Lower leg skin (tissue), 4 donors: Measurements from ENCODE around the gene MS4A4A. TPM values are rescaled to one million over a fixed set of nuclear protein-coding genes. Genes with fewer than 3 reads are reported as not detected.
A peak's percentile ranks its signal among the peaks of the same experiment; 100 is the strongest.
"Not testable (repeated sequence)": the region's sequence is repeated elsewhere in the genome, so short reads cannot be mapped to it uniquely, and the experiment has no call there.

Source experiments
- DNase-seq, 2 donors: peaks; one replicate each; pipeline ENCODE4 v3.0.0-alpha.2; 2019; ENCODE audit warnings: low spot score in 2 of 2
- H3K4me3 ChIP-seq: fragments of 200-600 bp; sonication (generic); 2 replicates; pipeline ENCODE4 v1.5.1; 2017; ENCODE audit warnings: mild to moderate bottlenecking, low read depth; ENCODE audit not compliant: poor library complexity, severe bottlenecking
- POLR2A ChIP-seq, 2 donors: fragments of 450-650 bp; IDR thresholded peaks; one replicate each; pipeline ENCODE4 v1.6.1; 2016 to 2017; ENCODE audit warnings: antibody characterized with exemption in 2 of 2, mild to moderate bottlenecking in 1 of 2, moderate library complexity in 1 of 2
- WGBS, 2 donors: methylation state at CpG; one replicate each; pipeline ENCODE4 v1.1.5; 2018; 5-methylcytosine and 5-hydroxymethylcytosine counted together
- intact Hi-C: fragments of 100-400 bp; cut with DNase I; formaldehyde crosslinking; loops from one replicate; pipeline ENCODE4 v1.15.0; 2023; ENCODE audit warnings: low total_unique reads
- total RNA-seq, 4 donors: library from RNA; depleted of rRNA; stranded (reverse); fragments of >200 nt; gene quantifications; one replicate each; pipeline ENCODE4 v1.1.0, GENCODE V29; 2016
- TF ChIP-seq, protein P1 (sequence below), 3 donors: fragments of 450-650 bp; IDR thresholded peaks; one replicate each; pipeline ENCODE4 v1.5.1; 2016; ENCODE audit warnings: antibody characterized with exemption in 3 of 3, mild to moderate bottlenecking in 3 of 3, moderate library complexity in 2 of 3

Gene MS4A4A
- total RNA-seq, 4 donors from 2014 or later = 3.0 to 9.5 (median 6.2) TPM

DNA sequence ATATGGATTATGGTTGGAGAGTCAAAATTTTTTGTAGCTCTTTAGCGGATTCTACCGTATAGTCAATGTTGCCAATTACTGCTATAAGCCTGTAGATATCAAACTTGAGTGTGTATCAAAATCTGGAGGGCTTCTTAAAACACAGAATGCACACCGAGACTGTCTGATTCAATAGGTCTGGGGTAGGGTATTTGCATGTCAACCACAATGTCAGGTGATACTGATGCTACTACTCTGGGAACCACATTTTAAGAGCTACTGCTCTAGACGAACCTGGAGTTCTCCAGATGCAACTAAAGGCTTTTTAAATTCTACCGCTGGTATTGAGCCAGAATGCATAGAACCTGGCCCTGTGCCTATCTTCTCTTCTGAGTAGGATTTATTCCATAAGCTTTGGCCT, 15.8 kb upstream of the MS4A4A start:
- 75 to 76% methylated on average over 5 of the region's 5 CpGs for WGBS, 2 donors
- no peak for DNase-seq
- no peak for TF ChIP-seq POLR2A (IDR thresholded peaks at IDR 0.05)
- TF ChIP-seq, protein P1, sequence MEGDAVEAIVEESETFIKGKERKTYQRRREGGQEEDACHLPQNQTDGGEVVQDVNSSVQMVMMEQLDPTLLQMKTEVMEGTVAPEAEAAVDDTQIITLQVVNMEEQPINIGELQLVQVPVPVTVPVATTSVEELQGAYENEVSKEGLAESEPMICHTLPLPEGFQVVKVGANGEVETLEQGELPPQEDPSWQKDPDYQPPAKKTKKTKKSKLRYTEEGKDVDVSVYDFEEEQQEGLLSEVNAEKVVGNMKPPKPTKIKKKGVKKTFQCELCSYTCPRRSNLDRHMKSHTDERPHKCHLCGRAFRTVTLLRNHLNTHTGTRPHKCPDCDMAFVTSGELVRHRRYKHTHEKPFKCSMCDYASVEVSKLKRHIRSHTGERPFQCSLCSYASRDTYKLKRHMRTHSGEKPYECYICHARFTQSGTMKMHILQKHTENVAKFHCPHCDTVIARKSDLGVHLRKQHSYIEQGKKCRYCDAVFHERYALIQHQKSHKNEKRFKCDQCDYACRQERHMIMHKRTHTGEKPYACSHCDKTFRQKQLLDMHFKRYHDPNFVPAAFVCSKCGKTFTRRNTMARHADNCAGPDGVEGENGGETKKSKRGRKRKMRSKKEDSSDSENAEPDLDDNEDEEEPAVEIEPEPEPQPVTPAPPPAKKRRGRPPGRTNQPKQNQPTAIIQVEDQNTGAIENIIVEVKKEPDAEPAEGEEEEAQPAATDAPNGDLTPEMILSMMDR (IDR thresholded peaks at IDR 0.05) = no peak
- H3K4me3 ChIP-seq = no peak overlapping the region
- intact Hi-C loops = no loop called here

DNA sequence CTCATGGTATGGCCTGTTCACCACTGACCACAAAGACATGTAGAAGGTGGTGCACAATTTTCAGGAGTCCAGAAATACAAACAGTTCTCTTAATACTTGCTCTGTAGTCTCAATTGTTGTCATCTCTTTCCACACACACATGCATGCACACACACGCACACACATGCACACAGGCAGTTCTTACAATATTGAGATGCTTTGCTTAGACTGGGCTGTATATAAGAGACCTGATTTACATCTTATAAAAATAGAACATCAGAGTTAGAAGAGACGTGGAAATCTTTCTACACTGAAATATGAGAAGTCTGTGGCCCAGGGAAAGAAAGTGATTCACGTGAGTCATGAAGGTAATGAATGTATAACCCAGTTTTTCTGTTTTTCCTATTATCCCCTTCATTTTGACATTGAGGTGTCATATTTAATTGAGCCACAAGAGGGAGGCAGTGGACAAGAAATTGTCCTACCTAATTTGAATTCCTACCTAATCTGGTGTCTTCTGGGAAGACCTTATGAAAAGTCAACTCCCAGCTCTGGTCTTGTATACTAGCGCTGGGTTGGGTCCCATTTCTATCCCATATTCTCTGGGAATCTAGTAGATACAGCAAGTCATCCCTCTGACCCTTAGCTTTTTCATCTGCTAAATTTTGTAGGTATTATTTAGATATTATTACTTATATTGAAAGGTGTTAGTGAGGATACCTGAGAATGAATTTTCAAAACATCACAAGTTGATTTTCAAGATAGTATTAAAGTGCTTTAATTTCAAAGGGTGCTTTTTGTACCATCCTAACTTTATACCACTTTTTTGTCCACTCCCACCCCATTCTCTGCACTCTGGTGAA, 14.9 kb upstream of the MS4A4A start:
- intact Hi-C loops = no loop called here
- H3K4me3 ChIP-seq = no peak overlapping the region
- no peak for DNase-seq
- WGBS, 2 donors = 17 to 23% methylated on average over 4 of the region's 4 CpGs
- TF ChIP-seq, protein P1 (IDR thresholded peaks at IDR 0.05) = no peak
- TF ChIP-seq POLR2A (IDR thresholded peaks at IDR 0.05) = no peak

DNA sequence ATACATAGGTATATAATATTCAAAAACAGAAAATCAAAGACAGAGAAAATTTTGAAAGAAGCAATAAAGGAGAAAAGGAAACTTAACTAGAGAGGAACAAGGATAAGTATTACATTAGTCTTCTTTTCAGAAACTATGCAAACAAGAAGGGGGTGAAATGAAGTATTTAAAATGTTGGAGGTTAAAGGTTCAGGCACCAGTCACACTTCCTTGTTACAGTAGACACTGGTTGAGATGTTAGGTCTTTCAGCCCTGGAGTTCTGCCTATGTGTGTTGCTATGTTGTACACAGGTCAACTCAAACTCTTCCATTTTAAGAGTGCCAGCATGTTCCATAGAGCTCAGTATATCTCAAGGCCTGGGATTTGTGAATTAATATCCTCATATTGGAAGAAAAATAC, 6.0 kb upstream of the MS4A4A start:
- no peak overlapping the region for H3K4me3 ChIP-seq
- DNase-seq = no peak
- intact Hi-C loops = no loop called here
- TF ChIP-seq POLR2A (IDR thresholded peaks at IDR 0.05) = no peak
- TF ChIP-seq, protein P1 (IDR thresholded peaks at IDR 0.05) = no peak

DNA sequence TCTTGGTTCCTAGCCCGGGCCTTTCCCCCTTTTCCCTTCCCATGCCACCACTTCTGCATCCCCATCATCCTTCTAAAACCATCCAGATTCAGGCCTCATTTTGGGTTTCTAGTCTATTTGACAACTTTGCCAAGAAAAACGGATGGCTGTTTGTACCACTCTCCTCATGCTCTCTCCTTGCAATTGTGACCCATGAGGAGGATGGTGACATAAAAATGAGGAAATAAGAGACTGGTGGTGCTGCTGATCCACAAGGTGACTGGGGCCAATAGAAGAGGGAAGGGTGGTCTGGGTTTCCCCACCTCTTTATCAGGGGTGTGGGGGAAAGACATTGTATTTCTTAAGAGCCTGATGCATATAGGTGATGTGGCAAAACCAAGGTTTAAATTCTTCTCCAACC, 1.0 kb downstream of the MS4A4A start:
- no peak for TF ChIP-seq POLR2A (IDR thresholded peaks at IDR 0.05)
- TF ChIP-seq, protein P1 (IDR thresholded peaks at IDR 0.05) = no peak
- WGBS, 2 donors = 29 to 51% methylated on average over 2 of the region's 2 CpGs
- intact Hi-C loops = no loop called here
- H3K4me3 ChIP-seq = peak overlapping the region; percentile 10
- no peak for DNase-seq

DNA sequence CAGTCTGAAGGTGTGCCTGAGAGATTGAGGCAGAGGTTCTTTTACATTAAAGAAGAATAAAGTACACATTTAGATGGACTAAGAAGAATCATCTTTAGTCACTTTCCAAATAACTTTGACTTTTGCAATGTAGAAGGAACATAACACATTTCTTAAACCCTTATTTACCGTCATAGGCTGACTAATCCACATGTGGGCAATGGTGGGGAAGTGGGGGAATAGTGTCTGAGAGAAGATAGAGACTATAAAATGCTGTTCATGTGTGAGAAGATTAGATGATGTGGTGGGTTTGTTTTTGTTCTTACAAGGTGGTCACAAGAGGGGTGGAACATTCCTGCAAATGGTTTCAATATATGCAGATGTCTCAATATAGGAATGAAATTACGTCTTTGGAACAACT, 1.8 kb downstream of the MS4A4A start:
- WGBS, 2 donors = 73 to 84% methylated on average over 2 of the region's 2 CpGs
- DNase-seq = no peak
- TF ChIP-seq POLR2A (IDR thresholded peaks at IDR 0.05) = no peak
- TF ChIP-seq, protein P1 (IDR thresholded peaks at IDR 0.05) = no peak
- intact Hi-C loops = no loop called here
- H3K4me3 ChIP-seq = no peak overlapping the region

DNA sequence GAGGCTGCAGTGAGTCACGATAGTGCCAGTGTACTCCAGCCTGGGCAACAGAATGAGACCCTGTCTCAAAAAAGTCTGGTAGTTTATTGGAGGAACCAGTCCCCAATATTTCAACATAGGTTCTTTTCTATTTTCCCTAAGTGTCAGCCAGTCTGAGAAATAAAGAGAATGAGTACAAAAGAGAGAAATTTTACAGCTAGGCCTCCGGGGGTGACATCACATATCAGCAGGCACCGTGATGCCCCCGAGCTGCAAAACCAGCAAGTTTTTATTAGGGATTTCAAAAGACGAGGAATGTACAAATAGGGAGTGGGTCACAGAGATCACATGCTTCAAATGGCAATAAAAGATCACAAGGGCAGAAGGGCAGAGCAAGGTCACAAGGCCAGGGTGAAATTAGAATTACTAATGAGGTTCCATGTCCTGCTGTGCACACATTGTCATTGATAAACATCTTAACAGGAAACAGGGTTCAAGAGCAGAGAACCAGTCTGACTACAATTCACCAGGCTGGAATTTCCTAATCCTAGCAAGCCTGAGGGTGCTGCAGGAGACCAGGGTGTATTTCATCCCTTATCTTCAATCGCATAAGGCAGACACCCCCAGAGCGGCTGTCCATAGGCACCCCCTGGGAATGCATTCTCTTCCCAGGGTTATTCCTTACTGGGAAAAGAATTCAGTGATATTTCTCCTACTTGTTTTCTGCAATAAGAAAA, 5.1 kb downstream of the MS4A4A start:
- intact Hi-C loops, H3K4me3 ChIP-seq: not testable (repeated sequence)
- WGBS, 2 donors = 41 to 42% methylated on average over 7 of the region's 7 CpGs

More for the DNA sequence above, 5.1 kb downstream of the MS4A4A start:
- DNase-seq = not testable (repeated sequence)
